HepG2 (cell line): ENCODE data around the gene NUDT19. TPM values are rescaled to one million over a fixed set of nuclear protein-coding genes. Genes with fewer than 3 reads are reported as not detected.

Source experiments
- CREM ChIP-seq, 2 experiments: sonication (generic) in 1 of 2; formaldehyde crosslinking in 1 of 2; IDR thresholded peaks; 2 replicates each; pipeline versions ENCODE4 v1.4.0 to v1.6.1; 2016 to 2020; ENCODE audit warnings: antibody characterized with exemption in 1 of 2, mild to moderate bottlenecking in 1 of 2, missing genetic modification reagents in 1 of 2
- FOXA1 ChIP-seq, 2 experiments: fragments of 450-650 bp in 1 of 2; sonication (generic) in 1 of 2; formaldehyde crosslinking in 1 of 2; IDR thresholded peaks; 2 replicates each; pipeline versions ENCODE4 v1.4.0 to v1.6.1; 2016 to 2020; ENCODE audit warnings: missing genetic modification reagents in 1 of 2
- FOXP1 ChIP-seq, 2 experiments: fragments of 450-650 bp in 1 of 2; IDR thresholded peaks; 2 replicates each; pipeline ENCODE4 v1.6.1; 2017 to 2018; ENCODE audit warnings: antibody characterized with exemption in 1 of 2
- GFI1 ChIP-seq: sonication (generic); formaldehyde crosslinking; IDR thresholded peaks from 2 replicates; pipeline ENCODE4 v1.5.0; 2020; ENCODE audit warnings: missing genetic modification reagents, mild to moderate bottlenecking, borderline replicate concordance
- HDAC1 ChIP-seq: sonication (generic); formaldehyde crosslinking; IDR thresholded peaks from 2 replicates; pipeline ENCODE4 v1.5.1; 2020; ENCODE audit warnings: mild to moderate bottlenecking, missing genetic modification reagents
- HDAC2 ChIP-seq: sonication (generic); formaldehyde crosslinking; IDR thresholded peaks from 2 replicates; pipeline ENCODE4 v1.4.0; 2020; ENCODE audit warnings: missing genetic modification reagents
- HHEX ChIP-seq: IDR thresholded peaks from 2 replicates; pipeline ENCODE4 v1.6.1; 2016; ENCODE audit warnings: control low read depth
- HMG20B ChIP-seq: conservative IDR thresholded peaks from 2 replicates; pipeline ENCODE4 v1.6.1; 2016; ENCODE audit warnings: missing genetic modification reagents, missing compliant biosample characterization
- IKZF1 ChIP-seq: fragments of 450-650 bp; IDR thresholded peaks from 2 replicates; pipeline ENCODE4 v1.7.1; 2016
- NFYB ChIP-seq: sonication (generic); formaldehyde crosslinking; IDR thresholded peaks from 2 replicates; pipeline ENCODE4 v1.4.0; 2020; ENCODE audit warnings: missing genetic modification reagents
- NR2F1 ChIP-seq, 2 experiments: fragments of 450-650 bp in 1 of 2; formaldehyde crosslinking in 1 of 2; IDR thresholded peaks; 2 replicates each; pipeline versions ENCODE4 v1.5.0 to v1.6.1; 2016 to 2020; ENCODE audit warnings: mild to moderate bottlenecking in 1 of 2, missing compliant biosample characterization in 1 of 2, missing genetic modification reagents in 1 of 2, moderate library complexity in 1 of 2
- PITX1 ChIP-seq: sonication (generic); formaldehyde crosslinking; IDR thresholded peaks from 2 replicates; pipeline ENCODE4 v1.5.1; 2020; ENCODE audit warnings: mild to moderate bottlenecking, missing genetic modification reagents
- REPIN1 ChIP-seq: sonication (generic); formaldehyde crosslinking; IDR thresholded peaks from 2 replicates; pipeline ENCODE4 v1.8.0; 2022; ENCODE audit warnings: missing genetic modification reagents, low read depth, mild to moderate bottlenecking, borderline replicate concordance
- RXRA ChIP-seq: sonication (generic); formaldehyde crosslinking; IDR thresholded peaks from 2 replicates; pipeline ENCODE4 v1.5.1; 2020; ENCODE audit warnings: missing genetic modification reagents
- SALL1 ChIP-seq: sonication (generic); formaldehyde crosslinking; IDR thresholded peaks from 2 replicates; pipeline ENCODE4 v1.8.0; 2022; ENCODE audit warnings: mild to moderate bottlenecking, missing genetic modification reagents
- SAP130 ChIP-seq: IDR thresholded peaks from 2 replicates; pipeline ENCODE4 v1.6.1; 2016; ENCODE audit warnings: low read depth
- SOX13 ChIP-seq, 3 experiments: fragments of 450-650 bp in 1 of 3; sonication (generic) in 1 of 3; formaldehyde crosslinking in 1 of 3; IDR thresholded peaks in 2 of 3; conservative IDR thresholded peaks in 1 of 3; 2 replicates each; pipeline versions ENCODE4 v1.5.0 to v1.6.1; 2016 to 2020; ENCODE audit warnings: antibody characterized with exemption in 1 of 3, mild to moderate bottlenecking in 1 of 3, missing compliant biosample characterization in 1 of 3, missing genetic modification reagents in 1 of 3, moderate library complexity in 1 of 3
- SOX5 ChIP-seq: IDR thresholded peaks from 2 replicates; pipeline ENCODE4 v1.6.1; 2016; ENCODE audit warnings: borderline replicate concordance
- SOX6 ChIP-seq, 2 experiments: fragments of 450-650 bp in 1 of 2; sonication (generic) in 1 of 2; formaldehyde crosslinking in 1 of 2; IDR thresholded peaks; 2 replicates each; pipeline versions ENCODE4 v1.4.0 to v1.6.1; 2017 to 2020; ENCODE audit warnings: antibody characterized with exemption in 1 of 2, mild to moderate bottlenecking in 1 of 2, missing genetic modification reagents in 1 of 2
- TARDBP ChIP-seq: sonication (generic); formaldehyde crosslinking; IDR thresholded peaks from 2 replicates; pipeline ENCODE4 v1.8.0; 2022; ENCODE audit warnings: mild to moderate bottlenecking, missing genetic modification reagents
- ZBTB34 ChIP-seq: sonication (generic); formaldehyde crosslinking; IDR thresholded peaks from 2 replicates; pipeline ENCODE4 v1.8.0; 2022; ENCODE audit warnings: mild to moderate bottlenecking, missing genetic modification reagents
- ZNF598 ChIP-seq: sonication (generic); formaldehyde crosslinking; IDR thresholded peaks from 2 replicates; pipeline ENCODE4 v1.5.1; 2020; ENCODE audit warnings: mild to moderate bottlenecking, missing genetic modification reagents, borderline replicate concordance
- ZNF619 ChIP-seq: sonication (generic); formaldehyde crosslinking; IDR thresholded peaks from 2 replicates; pipeline ENCODE4 v1.4.0; 2020; ENCODE audit warnings: mild to moderate bottlenecking, missing genetic modification reagents
- ZNF775 ChIP-seq: sonication (generic); formaldehyde crosslinking; IDR thresholded peaks from 2 replicates; pipeline ENCODE4 v1.4.0; 2020; ENCODE audit warnings: missing genetic modification reagents, mild to moderate bottlenecking, moderate library complexity, borderline replicate concordance
- polyA plus RNA-seq, 8 experiments: library from polyadenylated mRNA; depleted of rRNA in 3 of 8; stranded (reverse) in 7 of 8; unstranded in 1 of 8; fragments of >200 nt; fragmentation: Illumina TruSeq in 4 of 8; extraction: Trizol in 4 of 8; gene quantifications; 2 replicates each; pipeline versions ENCODE4 v1.2.1 to v1.2.3, GENCODE V29; 2011 to 2016; ENCODE audit warnings: low read depth in 4 of 8, missing spikeins in 1 of 8, mixed read lengths in 1 of 8; ENCODE audit not compliant: insufficient read depth in 1 of 8
- total RNA-seq, 5 experiments: library from RNA; depleted of rRNA; stranded (reverse); fragments of >200 nt; fragmentation: Illumina TruSeq; extraction: Trizol; gene quantifications; 2 replicates each; pipeline ENCODE4 v1.2.3, GENCODE V29; 2016; ENCODE audit warnings: low read depth in 1 of 5
- TF ChIP-seq, protein P1 (sequence below): IDR thresholded peaks from 2 replicates; pipeline ENCODE4 v1.6.1; 2018; ENCODE audit warnings: missing genetic modification reagents
- TF ChIP-seq, protein P2 (sequence below): sonication (generic); formaldehyde crosslinking; IDR thresholded peaks from 2 replicates; pipeline ENCODE4 v1.4.0; 2020; ENCODE audit warnings: missing genetic modification reagents

Gene NUDT19
- total and polyA plus RNA-seq, 2 of the 13 experiments (the other 11 are each of a cell fraction or from before 2014, with no cell fraction given): 3.1 to 3.6 TPM

DNA sequence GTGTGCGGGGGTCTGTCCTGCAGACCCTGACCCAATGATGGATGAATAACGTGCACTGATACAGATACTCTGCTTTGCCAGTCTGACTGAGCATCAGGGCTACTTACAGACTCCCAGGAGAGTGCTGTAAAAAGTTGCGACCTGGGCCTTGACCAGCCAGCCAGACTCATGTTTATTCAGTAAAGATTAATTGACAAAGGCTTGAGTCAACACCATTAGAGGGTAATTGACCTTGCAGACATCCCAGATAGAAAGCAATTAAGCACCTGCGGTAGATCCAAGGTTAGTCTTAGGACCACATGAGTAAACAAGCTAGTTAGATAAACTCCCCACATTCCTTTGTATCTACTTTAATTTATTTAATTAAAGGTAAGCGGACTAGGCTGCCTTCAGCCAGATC is 10.4 kb downstream of the NUDT19 start (continued):
- TF ChIP-seq ZBTB34 (CRISPR knock-in tag): no peak
- peak; percentile 23; the same call in 1 of the 2 replicates for TF ChIP-seq CREM (IDR thresholded peaks at IDR 0.05)
- no peak for TF ChIP-seq CREM (CRISPR knock-in tag; IDR thresholded peaks at IDR 0.05)
- no peak for TF ChIP-seq SOX6 (IDR thresholded peaks at IDR 0.05)
- TF ChIP-seq SOX6 (CRISPR knock-in tag; IDR thresholded peaks at IDR 0.05): peak; percentile 56; the same call in 1 of the 2 replicates
- TF ChIP-seq SOX5 (CRISPR knock-in tag): peak; percentile 46; the same call in 1 of the 2 replicates
- TF ChIP-seq ZNF619 (CRISPR knock-in tag): no peak
- 0 out of 2 replicates have a peak, but pooled peaks have one; percentile 12 for TF ChIP-seq SALL1 (CRISPR knock-in tag)
- no peak for TF ChIP-seq IKZF1
- TF ChIP-seq REPIN1: peak; percentile 59; the same call in 1 of the 2 replicates
- TF ChIP-seq, protein P1, sequence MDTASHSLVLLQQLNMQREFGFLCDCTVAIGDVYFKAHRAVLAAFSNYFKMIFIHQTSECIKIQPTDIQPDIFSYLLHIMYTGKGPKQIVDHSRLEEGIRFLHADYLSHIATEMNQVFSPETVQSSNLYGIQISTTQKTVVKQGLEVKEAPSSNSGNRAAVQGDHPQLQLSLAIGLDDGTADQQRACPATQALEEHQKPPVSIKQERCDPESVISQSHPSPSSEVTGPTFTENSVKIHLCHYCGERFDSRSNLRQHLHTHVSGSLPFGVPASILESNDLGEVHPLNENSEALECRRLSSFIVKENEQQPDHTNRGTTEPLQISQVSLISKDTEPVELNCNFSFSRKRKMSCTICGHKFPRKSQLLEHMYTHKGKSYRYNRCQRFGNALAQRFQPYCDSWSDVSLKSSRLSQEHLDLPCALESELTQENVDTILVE (CRISPR knock-in tag): no peak
- TF ChIP-seq NFYB (CRISPR knock-in tag): no peak
- TF ChIP-seq PITX1 (CRISPR knock-in tag): peak; percentile 94
- TF ChIP-seq HMG20B (CRISPR knock-in tag): peak; percentile 96
- TF ChIP-seq ZNF775 (CRISPR knock-in tag): no peak
- TF ChIP-seq, protein P2, sequence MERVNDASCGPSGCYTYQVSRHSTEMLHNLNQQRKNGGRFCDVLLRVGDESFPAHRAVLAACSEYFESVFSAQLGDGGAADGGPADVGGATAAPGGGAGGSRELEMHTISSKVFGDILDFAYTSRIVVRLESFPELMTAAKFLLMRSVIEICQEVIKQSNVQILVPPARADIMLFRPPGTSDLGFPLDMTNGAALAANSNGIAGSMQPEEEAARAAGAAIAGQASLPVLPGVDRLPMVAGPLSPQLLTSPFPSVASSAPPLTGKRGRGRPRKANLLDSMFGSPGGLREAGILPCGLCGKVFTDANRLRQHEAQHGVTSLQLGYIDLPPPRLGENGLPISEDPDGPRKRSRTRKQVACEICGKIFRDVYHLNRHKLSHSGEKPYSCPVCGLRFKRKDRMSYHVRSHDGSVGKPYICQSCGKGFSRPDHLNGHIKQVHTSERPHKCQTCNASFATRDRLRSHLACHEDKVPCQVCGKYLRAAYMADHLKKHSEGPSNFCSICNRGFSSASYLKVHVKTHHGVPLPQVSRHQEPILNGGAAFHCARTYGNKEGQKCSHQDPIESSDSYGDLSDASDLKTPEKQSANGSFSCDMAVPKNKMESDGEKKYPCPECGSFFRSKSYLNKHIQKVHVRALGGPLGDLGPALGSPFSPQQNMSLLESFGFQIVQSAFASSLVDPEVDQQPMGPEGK: 0 out of 2 replicates have a peak, but pooled peaks have one; percentile 17
- peak; percentile 30; the same call in 1 of the 2 replicates for TF ChIP-seq RXRA
- peak; percentile 97 for TF ChIP-seq GFI1 (CRISPR knock-in tag)
- peak; percentile 81 for TF ChIP-seq HDAC2 (CRISPR knock-in tag)
- no peak for TF ChIP-seq SOX13 (IDR thresholded peaks at IDR 0.05)
- peak in 1 of 2 experiments; percentile 59; a peak in 1 of 4 replicates for TF ChIP-seq SOX13 (CRISPR knock-in tag; conservative IDR thresholded peaks at IDR 0.05 in 1 of 2, IDR thresholded peaks at IDR 0.05 in 1 of 2)
- peak; percentile 54; the same call in 1 of the 2 replicates for TF ChIP-seq TARDBP (CRISPR knock-in tag)
- peak; percentile 32; the same call in 1 of the 2 replicates for TF ChIP-seq HDAC1 (CRISPR knock-in tag)
- TF ChIP-seq FOXA1 (IDR thresholded peaks at IDR 0.05): peak; percentile 32; the same call in 1 of the 2 replicates
- TF ChIP-seq FOXA1 (CRISPR knock-in tag; IDR thresholded peaks at IDR 0.05): peak; percentile 91
- TF ChIP-seq ZNF598 (CRISPR knock-in tag): no peak
- no peak for TF ChIP-seq FOXP1 (IDR thresholded peaks at IDR 0.05)
- TF ChIP-seq FOXP1 (CRISPR knock-in tag; IDR thresholded peaks at IDR 0.05): peak; percentile 65
- TF ChIP-seq SAP130 (CRISPR knock-in tag): 0 out of 2 replicates have a peak, but pooled peaks have one; percentile 30
- TF ChIP-seq NR2F1 (CRISPR knock-in tag; IDR thresholded peaks at IDR 0.05): peak; percentile 59 to 72; a peak in 3 of 4 replicates
- TF ChIP-seq HHEX (CRISPR knock-in tag): peak; percentile 99
